ENCODE measurements around the gene TADA3. TPM values are rescaled to one million over a fixed set of nuclear protein-coding genes. Genes with fewer than 3 reads are reported as not detected.
A peak's percentile ranks its signal among the peaks of the same experiment; 100 is the strongest.

The TADA3 gene
- total RNA-seq, 2 experiments from 2014 or later: 51.6 to 58.5 TPM

DNA sequence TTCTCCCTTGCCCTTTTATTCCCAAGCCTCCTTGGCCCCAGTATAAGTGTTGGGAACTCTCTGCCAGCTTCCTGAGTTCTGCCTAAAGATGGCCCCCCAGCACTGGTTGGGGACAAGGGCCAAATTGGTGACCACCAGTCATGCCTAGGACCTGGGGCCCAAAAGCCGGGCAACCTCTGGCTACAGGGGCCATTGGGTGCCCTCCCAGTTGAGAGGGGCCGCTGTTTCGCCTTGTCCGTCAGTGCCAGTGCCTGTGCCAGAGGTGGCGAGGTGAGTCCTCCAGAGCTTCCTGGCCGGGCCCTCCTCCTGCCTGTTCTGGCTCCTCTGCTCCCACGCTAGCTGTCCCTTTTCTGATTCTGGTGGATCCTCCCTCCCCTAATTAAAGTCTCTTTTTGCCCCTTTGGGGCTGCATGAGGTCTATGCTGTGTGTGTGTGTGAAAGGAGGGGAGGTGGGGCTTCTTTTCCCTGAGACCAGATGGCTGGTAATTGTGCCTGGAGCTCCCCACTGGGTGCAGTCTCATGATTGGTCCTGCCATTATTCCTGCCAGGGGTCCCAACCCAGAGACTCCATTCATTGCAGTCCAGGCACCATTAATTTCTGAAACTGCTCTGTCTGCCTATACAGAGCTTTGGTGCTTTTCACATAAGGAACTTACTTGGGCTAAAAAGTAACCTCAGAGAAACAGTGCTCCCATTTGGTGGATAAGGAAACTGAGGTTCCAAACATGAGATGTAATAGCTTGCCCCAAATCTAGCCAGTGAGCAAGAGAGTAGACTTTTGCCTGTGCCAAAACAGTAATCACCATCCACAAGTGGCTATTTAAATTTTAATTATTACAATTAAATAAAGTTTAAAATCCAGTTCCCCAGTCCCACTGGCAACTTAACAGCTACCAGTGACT, 14.7 kb upstream of the TADA3 start:
- H3K4me1 ChIP-seq (ENCODE audit: insufficient read depth, low read length, poor library complexity, severe bottlenecking): peaks cover 21% of the 10 kb centered on the region
- peaks cover 80% of the 10 kb centered on the region for H3K36me3 ChIP-seq (ENCODE audit: insufficient read depth, low read length)
- H3K9me3 ChIP-seq (ENCODE audit: low read length): no peaks in the 10 kb centered on the region
- H3K9me2 ChIP-seq (ENCODE audit: insufficient read depth, low read length): no peaks in the 10 kb centered on the region
- POLR2A ChIA-PET: interaction anchor here (0.6 to 1.8 kb wide), 4 partner anchors 12 to 34 kb away, joined by 3 to 5 read pairs (median 5); partner anchors contain the start of genes ARPC4 and TADA3
- no peak overlapping the region for H3K4me2 ChIP-seq (ENCODE audit: low read length)
- no peaks in the 10 kb centered on the region for H4K20me1 ChIP-seq (ENCODE audit: insufficient read depth, low read length)
- no peak overlapping the region for H2AFZ ChIP-seq (ENCODE audit: low read length)
- no peak overlapping the region for H3K4me3 ChIP-seq (ENCODE audit: low read depth, low read length, poor library complexity, severe bottlenecking)
- DNase-seq (ENCODE audit: low spot score): no peak
- H3K79me2 ChIP-seq (ENCODE audit: insufficient read depth, low read depth, low read length): no peaks in the 10 kb centered on the region
- CTCF ChIA-PET (ENCODE audit: unreplicated experiment): no interaction called here
- TSS peak; percentile 62 for BruUV-seq (replicated peaks)
- intact Hi-C loops (cut with micrococcal nuclease; ENCODE audit: unreplicated experiment): no loop called here
- no peak overlapping the region for H3K27ac ChIP-seq (ENCODE audit: low read depth, low read length, poor library complexity, severe bottlenecking)
- TF ChIP-seq, protein P1, sequence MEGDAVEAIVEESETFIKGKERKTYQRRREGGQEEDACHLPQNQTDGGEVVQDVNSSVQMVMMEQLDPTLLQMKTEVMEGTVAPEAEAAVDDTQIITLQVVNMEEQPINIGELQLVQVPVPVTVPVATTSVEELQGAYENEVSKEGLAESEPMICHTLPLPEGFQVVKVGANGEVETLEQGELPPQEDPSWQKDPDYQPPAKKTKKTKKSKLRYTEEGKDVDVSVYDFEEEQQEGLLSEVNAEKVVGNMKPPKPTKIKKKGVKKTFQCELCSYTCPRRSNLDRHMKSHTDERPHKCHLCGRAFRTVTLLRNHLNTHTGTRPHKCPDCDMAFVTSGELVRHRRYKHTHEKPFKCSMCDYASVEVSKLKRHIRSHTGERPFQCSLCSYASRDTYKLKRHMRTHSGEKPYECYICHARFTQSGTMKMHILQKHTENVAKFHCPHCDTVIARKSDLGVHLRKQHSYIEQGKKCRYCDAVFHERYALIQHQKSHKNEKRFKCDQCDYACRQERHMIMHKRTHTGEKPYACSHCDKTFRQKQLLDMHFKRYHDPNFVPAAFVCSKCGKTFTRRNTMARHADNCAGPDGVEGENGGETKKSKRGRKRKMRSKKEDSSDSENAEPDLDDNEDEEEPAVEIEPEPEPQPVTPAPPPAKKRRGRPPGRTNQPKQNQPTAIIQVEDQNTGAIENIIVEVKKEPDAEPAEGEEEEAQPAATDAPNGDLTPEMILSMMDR (conservative IDR thresholded peaks at IDR 0.05; ENCODE audit: low read length): no peak
- no peak for TF ChIP-seq EZH2phosphoT487 (IDR thresholded peaks at IDR 0.05; ENCODE audit: borderline replicate concordance, low read depth, low read length)

DNA sequence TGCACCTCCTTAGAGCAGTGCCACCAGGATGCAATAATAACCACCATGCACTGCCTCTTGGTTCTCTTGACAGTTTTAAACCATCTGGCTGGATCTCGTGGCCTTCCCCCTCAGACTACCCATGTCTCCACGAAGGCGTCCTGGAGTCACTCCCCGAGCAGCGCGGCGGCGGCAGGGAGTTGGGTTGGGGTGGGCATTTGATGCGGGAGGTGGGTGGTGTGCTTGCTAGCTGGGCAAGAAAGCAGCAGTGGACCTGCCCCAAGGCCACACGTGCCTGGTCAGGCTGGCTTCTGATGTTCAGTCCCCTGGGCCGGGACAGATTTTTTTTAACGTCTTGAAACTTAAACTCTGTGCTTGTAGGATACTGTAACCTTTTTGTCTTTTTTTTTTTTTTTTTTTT, 13.9 kb upstream of the TADA3 start:
- no TSS peak for BruUV-seq (replicated peaks)
- Histone ChIP-seq H3K9me3 (ENCODE audit: low read length) (no peaks in the 10 kb centered on the region), H3K79me2 (ENCODE audit: insufficient read depth, low read depth, low read length) (no peaks in the 10 kb centered on the region), H3K4me2 (ENCODE audit: low read length) (no peak overlapping the region), H3K4me1 (ENCODE audit: insufficient read depth, low read length, poor library complexity, severe bottlenecking) (peaks cover 21% of the 10 kb centered on the region), H3K9me2 (ENCODE audit: insufficient read depth, low read length) (no peaks in the 10 kb centered on the region), H2AFZ (ENCODE audit: low read length) (no peak overlapping the region), H4K20me1 (ENCODE audit: insufficient read depth, low read length) (no peaks in the 10 kb centered on the region), H3K36me3 (ENCODE audit: insufficient read depth, low read length) (peaks cover 80% of the 10 kb centered on the region), H3K4me3 (ENCODE audit: low read depth, low read length, poor library complexity, severe bottlenecking) (no peak overlapping the region), H3K27ac (ENCODE audit: low read depth, low read length, poor library complexity, severe bottlenecking) (no peak overlapping the region)
- intact Hi-C loops (cut with micrococcal nuclease; ENCODE audit: unreplicated experiment): no loop called here
- ChIA-PET CTCF (ENCODE audit: unreplicated experiment) (no interaction called here), POLR2A (interaction anchor here (0.8 to 2.1 kb wide), 2 partner anchors 10 to 35 kb away, joined by 5 to 9 read pairs; no protein-coding TSS in a partner anchor)
- no peak for TF ChIP-seq EZH2phosphoT487 (IDR thresholded peaks at IDR 0.05; ENCODE audit: borderline replicate concordance, low read depth, low read length)
- DNase-seq (ENCODE audit: low spot score): no peak

DNA sequence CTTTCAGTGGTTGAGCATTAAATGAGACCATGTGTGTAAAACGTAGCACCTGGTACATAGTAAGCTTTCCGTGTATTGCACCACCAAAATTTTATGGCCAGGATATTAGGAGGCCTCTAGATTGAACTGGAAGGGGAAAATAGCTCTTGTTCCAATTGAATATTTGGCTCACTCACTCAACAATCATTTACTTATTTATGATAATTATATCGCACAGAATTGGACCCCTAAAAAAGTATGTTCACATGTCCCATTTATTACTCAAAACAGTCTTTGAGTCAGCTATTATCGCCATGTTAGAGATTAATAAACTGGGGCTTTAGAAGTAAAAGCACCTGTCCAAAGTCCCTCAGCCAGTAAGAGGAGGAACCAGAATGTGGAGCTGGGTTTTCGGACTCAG, 12.7 kb upstream of the TADA3 start:
- ChIA-PET CTCF (ENCODE audit: unreplicated experiment) (no interaction called here), POLR2A (interaction anchor here (2.1 to 2.4 kb wide), 2 partner anchors 9 to 12 kb away, joined by 9 to 10 read pairs; partner anchors contain the start of genes ARPC4 and TADA3)
- TSS peak; percentile 25 for BruUV-seq (replicated peaks)
- TF ChIP-seq, protein P1 (conservative IDR thresholded peaks at IDR 0.05; ENCODE audit: low read length): no peak
- no peak for TF ChIP-seq EZH2phosphoT487 (IDR thresholded peaks at IDR 0.05; ENCODE audit: borderline replicate concordance, low read depth, low read length)
- Histone ChIP-seq H3K9me2 (ENCODE audit: insufficient read depth, low read length) (no peaks in the 10 kb centered on the region), H3K79me2 (ENCODE audit: insufficient read depth, low read depth, low read length) (no peaks in the 10 kb centered on the region), H3K27ac (ENCODE audit: low read depth, low read length, poor library complexity, severe bottlenecking) (no peak overlapping the region), H3K9me3 (ENCODE audit: low read length) (no peaks in the 10 kb centered on the region), H2AFZ (ENCODE audit: low read length) (no peak overlapping the region), H3K4me1 (ENCODE audit: insufficient read depth, low read length, poor library complexity, severe bottlenecking) (peaks cover 18% of the 10 kb centered on the region), H3K4me3 (ENCODE audit: low read depth, low read length, poor library complexity, severe bottlenecking) (no peak overlapping the region), H3K4me2 (ENCODE audit: low read length) (no peak overlapping the region), H4K20me1 (ENCODE audit: insufficient read depth, low read length) (no peaks in the 10 kb centered on the region), H3K36me3 (ENCODE audit: insufficient read depth, low read length) (peaks cover 84% of the 10 kb centered on the region)
- no peak for DNase-seq (ENCODE audit: low spot score)
- intact Hi-C loops (cut with micrococcal nuclease; ENCODE audit: unreplicated experiment): no loop called here
